Stomach (tissue), 9 donors: Measurements from ENCODE around the gene ADGRD2. TPM values are rescaled to one million over a fixed set of nuclear protein-coding genes. Genes with fewer than 3 reads are reported as not detected.
"Not testable (repeated sequence)": the region's sequence is repeated elsewhere in the genome, so short reads cannot be mapped to it uniquely, and the experiment has no call there.

Source experiments
- DNase-seq, 2 donors: peaks; one replicate each; pipeline versions ENCODE4 v3.0.0 to v3.0.0-alpha.2; 2013 to 2019
- H3K27ac ChIP-seq, 5 donors: fragments of 200-600 bp in 4 of 5; sonication (generic) in 4 of 5; one replicate each; pipeline ENCODE4 v1.5.1; 2013 to 2019; ENCODE audit warnings: mild to moderate bottlenecking in 1 of 5, moderate library complexity in 1 of 5
- H3K27me3 ChIP-seq, 3 donors: fragments of 200-600 bp; sonication (generic); one replicate each; pipeline ENCODE4 v1.5.1; 2017 to 2019; ENCODE audit warnings: mixed run types in 1 of 3
- H3K36me3 ChIP-seq, 4 donors: fragments of 200-600 bp; sonication (generic); 1 replicate in 3 of 4; 2 replicates in 1 of 4; pipeline ENCODE4 v1.5.1; 2016 to 2019
- H3K4me1 ChIP-seq, 4 donors: fragments of 200-600 bp; sonication (generic); one replicate each; pipeline ENCODE4 v1.5.1; 2016 to 2019
- H3K4me3 ChIP-seq, 4 donors: fragments of 200-600 bp; sonication (generic) in 3 of 4; one replicate each; pipeline ENCODE4 v1.5.1; 2016 to 2019; ENCODE audit warnings: mild to moderate bottlenecking in 1 of 4
- H3K9me3 ChIP-seq, 4 donors: fragments of 200-600 bp; sonication (generic); one replicate each; pipeline ENCODE4 v1.5.1; 2016 to 2019
- CTCF ChIP-seq, 7 experiments: fragments of 450-650 bp in 4 of 7; fragments of 200-600 bp in 3 of 7; sonication (generic) in 3 of 7; IDR thresholded peaks; one replicate each; pipeline ENCODE4 v1.5.1; 2016 to 2019; ENCODE audit warnings: antibody characterized with exemption in 7 of 7, control low read depth in 2 of 7, mild to moderate bottlenecking in 1 of 7
- EP300 ChIP-seq: sonication (generic); formaldehyde crosslinking; IDR thresholded peaks from one replicate; pipeline ENCODE4 v1.6.1; 2017; ENCODE audit warnings: antibody characterized with exemption
- POLR2A ChIP-seq, 4 donors: fragments of 450-650 bp; IDR thresholded peaks; one replicate each; pipeline ENCODE4 v1.6.1; 2016; ENCODE audit warnings: antibody characterized with exemption in 4 of 4, control low read depth in 2 of 4, mild to moderate bottlenecking in 1 of 4, moderate library complexity in 1 of 4
- POLR2AphosphoS5 ChIP-seq, 3 donors: sonication (generic); formaldehyde crosslinking; IDR thresholded peaks; one replicate each; pipeline ENCODE4 v1.6.1; 2016; ENCODE audit warnings: antibody characterized with exemption in 3 of 3
- WGBS, 5 donors: extraction: QIAGEN DNeasy Blood & Tissue Kit in 3 of 5; methylation state at CpG; one replicate each; pipeline versions ENCODE4 v1.1.5 to v1.1.7; 2013 to 2018; 5-methylcytosine and 5-hydroxymethylcytosine counted together
- intact Hi-C: fragments of 100-400 bp; cut with DNase I; formaldehyde crosslinking; loops from one replicate; pipeline ENCODE4 v1.15.1; 2023; ENCODE audit warnings: low total_unique reads
- polyA plus RNA-seq, 3 donors: library from polyadenylated mRNA; stranded (reverse); fragments of 200-250 nt; gene quantifications; one replicate each; pipeline ENCODE4 v1.2.3, GENCODE V29; 2013
- total RNA-seq, 5 donors: library from RNA; depleted of rRNA; stranded (reverse); fragments of >200 nt; gene quantifications; one replicate each; pipeline versions ENCODE4 v1.1.0 to v1.2.3, GENCODE V29; 2014 to 2016
- donor health status: healthy with polysubstance abuse.
- donor health status: Bipolar disorder and iron deficiency.
- donor health status: healthy.

Gene ADGRD2
- total and polyA plus RNA-seq, 8 donors: not detected

GRCh38 chr9:124423155-124423554 lies 27.1 kb upstream of the ADGRD2 start:
- no peaks in the 10 kb centered on the region for H3K36me3 ChIP-seq
- 70 to 79% (median 76%) methylated on average over 5 of the region's 5 CpGs for WGBS, 5 donors
- intact Hi-C loops: loop anchor here (5.0 kb wide), 1 partner anchor 114 kb away; no protein-coding TSS in a partner anchor
- no peak for TF ChIP-seq EP300
- TF ChIP-seq CTCF (IDR thresholded peaks at IDR 0.05): no peak
- TF ChIP-seq POLR2AphosphoS5 (IDR thresholded peaks at IDR 0.05): no peak
- no peak for TF ChIP-seq POLR2A (IDR thresholded peaks at IDR 0.05)
- H3K9me3 ChIP-seq: no peaks in the 10 kb centered on the region
- H3K4me1 ChIP-seq: peaks cover 0 to 8% (median 3%) of the 10 kb centered on the region in 4 donors
- H3K27me3 ChIP-seq: peaks cover 0 to 9% (median 0%) of the 10 kb centered on the region in 3 donors
- H3K27ac ChIP-seq: no peak overlapping the region
- no peak overlapping the region for H3K4me3 ChIP-seq
- no peak for DNase-seq

GRCh38 chr9:124423591-124423990 lies 26.7 kb upstream of the ADGRD2 start:
- DNase-seq: no peak
- H3K27me3 ChIP-seq: peaks cover 0 to 9% (median 0%) of the 10 kb centered on the region in 3 donors
- no peak overlapping the region for H3K4me3 ChIP-seq
- H3K4me1 ChIP-seq: peaks cover 0 to 8% (median 3%) of the 10 kb centered on the region in 4 donors
- TF ChIP-seq EP300 (no peak), CTCF (IDR thresholded peaks at IDR 0.05) (no peak), POLR2AphosphoS5 (IDR thresholded peaks at IDR 0.05) (no peak), POLR2A (IDR thresholded peaks at IDR 0.05) (no peak)
- H3K36me3 ChIP-seq: no peaks in the 10 kb centered on the region
- no peak overlapping the region for H3K27ac ChIP-seq
- intact Hi-C loops: loop anchor here (5.0 kb wide), 1 partner anchor 114 kb away; no protein-coding TSS in a partner anchor
- 47 to 53% (median 50%) methylated on average over 11 of the region's 11 CpGs for WGBS, 5 donors
- no peaks in the 10 kb centered on the region for H3K9me3 ChIP-seq

- intact Hi-C loops, H3K36me3 ChIP-seq, DNase-seq, H3K9me3 ChIP-seq, H3K4me1 ChIP-seq, H3K27me3 ChIP-seq, H3K4me3 ChIP-seq, H3K27ac ChIP-seq: not testable (repeated sequence)
- 79 to 91% (median 88%) methylated on average over 12 of the region's 12 CpGs for WGBS, 5 donors
These were observed 24.5 kb upstream of the ADGRD2 start for GRCh38 chr9:124425733-124426132.

- 91% methylated on average over 7 of the region's 7 CpGs for WGBS, 5 donors
- intact Hi-C loops: no loop called here
These were observed 23.9 kb upstream of the ADGRD2 start for GRCh38 chr9:124426361-124426760.

More at GRCh38 chr9:124426361-124426760, 23.9 kb upstream of the ADGRD2 start:
- peaks cover 0 to 9% (median 0%) of the 10 kb centered on the region in 3 donors for H3K27me3 ChIP-seq
- no peaks in the 10 kb centered on the region for H3K9me3 ChIP-seq
- H3K4me1 ChIP-seq: no peaks in the 10 kb centered on the region
- H3K27ac ChIP-seq: no peak overlapping the region
- no peak for TF ChIP-seq CTCF (IDR thresholded peaks at IDR 0.05)
- no peak for TF ChIP-seq POLR2AphosphoS5 (IDR thresholded peaks at IDR 0.05)
- no peak for TF ChIP-seq POLR2A (IDR thresholded peaks at IDR 0.05)
- no peak for TF ChIP-seq EP300
- H3K4me3 ChIP-seq: no peak overlapping the region
- no peak for DNase-seq
- no peaks in the 10 kb centered on the region for H3K36me3 ChIP-seq
